ENCODE measurements around the gene FCN2.

The FCN2 gene

DNA sequence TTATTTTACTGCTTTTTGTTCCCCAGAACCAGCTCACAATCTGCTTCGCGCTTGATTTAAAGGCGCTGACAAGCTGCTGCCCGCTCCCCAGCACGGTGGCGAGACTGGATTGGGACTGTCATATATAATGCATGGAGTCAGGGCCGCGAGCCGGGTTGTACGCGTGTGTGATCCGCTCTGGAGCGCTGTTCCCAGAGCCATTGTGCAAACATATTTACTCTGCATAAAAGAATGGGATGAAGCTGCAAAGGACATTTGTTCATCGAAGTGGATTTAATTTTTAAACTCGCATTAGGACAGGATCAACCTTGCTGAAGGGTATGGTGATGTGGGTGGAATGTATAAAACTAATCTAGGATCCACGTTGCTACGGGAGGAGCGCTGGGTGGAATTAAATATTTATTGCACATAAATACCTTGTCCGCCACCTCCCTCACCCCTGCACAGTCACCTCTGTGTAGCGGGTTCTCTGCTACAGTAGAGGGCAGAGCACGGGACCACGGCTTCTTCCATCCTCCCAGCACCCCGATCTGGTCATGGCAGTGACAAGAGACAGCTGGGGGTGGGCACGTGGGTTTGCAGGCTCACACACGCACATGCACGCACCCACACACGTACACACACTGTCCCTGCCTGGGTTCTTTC is 55.2 kb downstream of the FCN2 start:
- H3K27me3 ChIP-seq (replicated peaks in 2 of 5; ENCODE audit: control insufficient read depth in 4 of 5, insufficient read depth in 5 of 5, low read length in 4 of 5) = peaks cover 0 to 5% (median 0%) of the 10 kb centered on the region in 5 experiments
- peaks cover 0 to 23% (median 2%) of the 10 kb centered on the region in 4 experiments for H3K4me1 ChIP-seq (ENCODE audit: control extremely low read depth in 1 of 4, control insufficient read depth in 4 of 4, insufficient read depth in 4 of 4, low read length in 3 of 4)
- ChIA-PET POLR2A (no interaction called here), CTCF (interaction anchor here (0.8 kb wide), 1 partner anchor 20 kb away, joined by 3 read pairs; no protein-coding TSS in a partner anchor)
- no peaks in the 10 kb centered on the region for H3K9me3 ChIP-seq (ENCODE audit: control extremely low read depth in 1 of 5, control insufficient read depth in 4 of 5, insufficient read depth in 2 of 5, low read depth in 1 of 5, low read length in 4 of 5)
- DNase-seq = no peak
- no peak overlapping the region for H3K27ac ChIP-seq (ENCODE audit: insufficient read depth in 1 of 2, low read depth in 1 of 2, low read length in 2 of 2, poor library complexity in 1 of 2, severe bottlenecking in 2 of 2)
- 93% methylated on average over 22 of the region's 27 CpGs for WGBS (ENCODE audit: insufficient coverage)
- no peaks in the 10 kb centered on the region for H3K36me3 ChIP-seq (ENCODE audit: control insufficient read depth in 4 of 4, insufficient read depth in 4 of 4, low read length in 3 of 4)
- no peak overlapping the region for H3K4me3 ChIP-seq (ENCODE audit: control insufficient read depth in 1 of 7, extremely low read depth in 1 of 7, insufficient read depth in 4 of 7, low read depth in 2 of 7, low read length in 6 of 7)

DNA sequence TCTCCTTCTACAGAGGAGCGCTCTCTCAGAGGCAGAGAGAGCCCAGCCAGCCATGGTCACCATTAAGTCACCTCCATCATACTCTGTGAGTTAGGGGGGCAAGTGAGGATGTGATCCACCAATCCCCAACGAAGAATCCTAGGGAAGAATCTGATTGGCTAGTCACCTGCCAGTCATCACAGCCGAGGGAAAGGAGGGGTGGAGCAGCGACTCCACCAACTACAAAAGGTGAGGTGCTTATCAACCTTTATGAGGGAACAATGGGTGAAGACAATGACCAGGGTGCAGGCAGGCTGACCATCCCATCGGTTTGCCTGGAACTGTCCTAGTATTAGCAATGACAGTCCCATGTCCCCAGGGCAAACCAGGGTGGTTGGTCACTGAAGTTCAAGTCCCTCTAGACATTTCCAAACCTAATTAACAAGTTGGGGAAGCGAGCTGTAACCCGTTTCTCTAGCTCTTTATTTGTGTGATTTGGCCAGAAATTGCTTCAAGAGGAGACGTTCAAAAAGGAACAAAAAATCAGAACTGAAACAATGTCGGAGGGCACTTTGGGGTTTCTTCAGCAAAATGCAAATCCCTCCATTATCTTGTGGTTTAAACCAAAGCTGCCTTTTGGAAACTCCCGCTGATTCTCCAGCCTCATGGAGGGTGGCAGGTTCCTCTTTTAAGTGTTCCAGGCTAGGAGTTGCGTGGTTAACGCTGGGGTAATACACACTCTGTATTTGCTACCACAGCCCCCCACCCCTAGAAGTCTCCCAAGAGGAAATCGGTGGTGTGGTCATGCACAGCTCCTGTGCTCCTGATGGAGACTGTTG is 55.9 kb downstream of the FCN2 start:
- Histone ChIP-seq H3K27ac (ENCODE audit: insufficient read depth in 1 of 2, low read depth in 1 of 2, low read length in 2 of 2, poor library complexity in 1 of 2, severe bottlenecking in 2 of 2) (no peak overlapping the region), H3K4me1 (ENCODE audit: control extremely low read depth in 1 of 4, control insufficient read depth in 4 of 4, insufficient read depth in 4 of 4, low read length in 3 of 4) (peaks cover 0 to 23% (median 2%) of the 10 kb centered on the region in 4 experiments), H3K36me3 (ENCODE audit: control insufficient read depth in 4 of 4, insufficient read depth in 4 of 4, low read length in 3 of 4) (no peaks in the 10 kb centered on the region), H3K9me3 (ENCODE audit: control extremely low read depth in 1 of 5, control insufficient read depth in 4 of 5, insufficient read depth in 2 of 5, low read depth in 1 of 5, low read length in 4 of 5) (no peaks in the 10 kb centered on the region), H3K27me3 (replicated peaks in 2 of 5; ENCODE audit: control insufficient read depth in 4 of 5, insufficient read depth in 5 of 5, low read length in 4 of 5) (peaks cover 0 to 5% (median 0%) of the 10 kb centered on the region in 5 experiments), H3K4me3 (ENCODE audit: control insufficient read depth in 1 of 7, extremely low read depth in 1 of 7, insufficient read depth in 4 of 7, low read depth in 2 of 7, low read length in 6 of 7) (no peak overlapping the region)
- POLR2A ChIA-PET = no interaction called here
- 66% methylated on average over 12 of the region's 13 CpGs for WGBS (ENCODE audit: insufficient coverage)
- peak in 2 of 3 donors; percentile 68 to 70 for DNase-seq
- CTCF ChIA-PET = no interaction called here

Measured in common myeloid progenitor, CD34-positive (primary cell).